HepG2 (cell line): ENCODE data around the gene GPC2. TPM values are rescaled to one million over a fixed set of nuclear protein-coding genes. Genes with fewer than 3 reads are reported as not detected.
A peak's percentile ranks its signal among the peaks of the same experiment; 100 is the strongest.

Source experiments
- AKAP8 ChIP-seq: sonication (generic); formaldehyde crosslinking; IDR thresholded peaks from 2 replicates; pipeline ENCODE4 v1.5.1; 2020; ENCODE audit warnings: mild to moderate bottlenecking, missing genetic modification reagents
- AKNA ChIP-seq: sonication (generic); formaldehyde crosslinking; IDR thresholded peaks from 2 replicates; pipeline ENCODE4 v1.4.0; 2020; ENCODE audit warnings: missing genetic modification reagents, borderline replicate concordance
- BCLAF1 ChIP-seq: fragments of 450-650 bp; IDR thresholded peaks from 2 replicates; pipeline ENCODE4 v1.6.1; 2017; ENCODE audit warnings: mild to moderate bottlenecking
- IKZF4 ChIP-seq: sonication (generic); formaldehyde crosslinking; IDR thresholded peaks from 2 replicates; pipeline ENCODE4 v1.5.1; 2020; ENCODE audit warnings: borderline replicate concordance, mild to moderate bottlenecking, low read depth, missing genetic modification reagents; ENCODE audit errors: not compliant biosample characterization
- ZBED4 ChIP-seq: sonication (generic); formaldehyde crosslinking; IDR thresholded peaks from 2 replicates; pipeline ENCODE4 v1.4.0; 2020; ENCODE audit warnings: missing genetic modification reagents, borderline replicate concordance
- ZBTB2 ChIP-seq: sonication (generic); formaldehyde crosslinking; IDR thresholded peaks from 2 replicates; pipeline ENCODE4 v1.8.0; 2022; ENCODE audit warnings: low read depth, missing genetic modification reagents
- ZFP90 ChIP-seq: sonication (generic); formaldehyde crosslinking; IDR thresholded peaks from 2 replicates; pipeline ENCODE4 v1.8.0; 2022; ENCODE audit warnings: missing genetic modification reagents, mild to moderate bottlenecking, inconsistent platforms, borderline replicate concordance
- ZNF207 ChIP-seq: fragments of 450-650 bp; IDR thresholded peaks from 2 replicates; pipeline ENCODE4 v1.6.1; 2016; ENCODE audit warnings: antibody characterized with exemption, borderline replicate concordance
- ZNF513 ChIP-seq: sonication (generic); formaldehyde crosslinking; conservative IDR thresholded peaks from 2 replicates; pipeline ENCODE4 v1.5.0; 2020; ENCODE audit warnings: missing genetic modification reagents
- ZNF552 ChIP-seq: sonication (generic); formaldehyde crosslinking; IDR thresholded peaks from 2 replicates; pipeline ENCODE4 v1.9.0; 2022; ENCODE audit warnings: missing genetic modification reagents, mild to moderate bottlenecking, borderline replicate concordance
- ZNF747 ChIP-seq: sonication (generic); formaldehyde crosslinking; IDR thresholded peaks from 2 replicates; pipeline ENCODE4 v1.8.1; 2023; ENCODE audit warnings: missing genetic modification reagents, mild to moderate bottlenecking, borderline replicate concordance
- ZNF775 ChIP-seq: sonication (generic); formaldehyde crosslinking; IDR thresholded peaks from 2 replicates; pipeline ENCODE4 v1.4.0; 2020; ENCODE audit warnings: missing genetic modification reagents, mild to moderate bottlenecking, moderate library complexity, borderline replicate concordance
- polyA plus RNA-seq, 8 experiments: library from polyadenylated mRNA; depleted of rRNA in 3 of 8; stranded (reverse) in 7 of 8; unstranded in 1 of 8; fragments of >200 nt; fragmentation: Illumina TruSeq in 4 of 8; extraction: Trizol in 4 of 8; gene quantifications; 2 replicates each; pipeline versions ENCODE4 v1.2.1 to v1.2.3, GENCODE V29; 2011 to 2016; ENCODE audit warnings: low read depth in 4 of 8, missing spikeins in 1 of 8, mixed read lengths in 1 of 8; ENCODE audit not compliant: insufficient read depth in 1 of 8
- total RNA-seq, 5 experiments: library from RNA; depleted of rRNA; stranded (reverse); fragments of >200 nt; fragmentation: Illumina TruSeq; extraction: Trizol; gene quantifications; 2 replicates each; pipeline ENCODE4 v1.2.3, GENCODE V29; 2016; ENCODE audit warnings: low read depth in 1 of 5

The GPC2 gene
- total and polyA plus RNA-seq, 2 of the 13 experiments (the other 11 are each of a cell fraction or from before 2014, with no cell fraction given) = 0.64 to 0.78 TPM

GRCh38 chr7:100148559-100149328 lies 28.4 kb downstream of the GPC2 start, which contains the start of gene LAMTOR4 (continued):
- TF ChIP-seq ZFP90 = no peak; the same call in 1 of the 2 replicates
- TF ChIP-seq BCLAF1 = no peak
- peak; percentile 52; the same call in 1 of the 2 replicates for TF ChIP-seq ZNF747 (CRISPR knock-in tag)
- no peak for TF ChIP-seq ZNF552 (CRISPR knock-in tag)
- TF ChIP-seq ZNF207 = no peak
- TF ChIP-seq ZBTB2 (CRISPR knock-in tag) = peak; percentile 61
- TF ChIP-seq ZNF775 = no peak
- no peak for TF ChIP-seq AKNA
- peak; percentile 42; the same call in 1 of the 2 replicates for TF ChIP-seq ZBED4 (CRISPR knock-in tag)
- peak; percentile 19 for TF ChIP-seq IKZF4 (CRISPR knock-in tag)
- no peak for TF ChIP-seq AKAP8 (CRISPR knock-in tag)
- TF ChIP-seq ZNF513 = no peak
